Measurements from ENCODE around the gene GABBR2.

GABBR2 gene

GRCh38 chr9:98565152-98566135 lies 143.3 kb downstream of the GABBR2 start:
- DNase-seq: no peak

- no peak for DNase-seq
Measured at GRCh38 chr9:98564714-98565113, 144.0 kb downstream of the GABBR2 start.

- no peak for DNase-seq
Measured at GRCh38 chr9:98563988-98564387, 144.7 kb downstream of the GABBR2 start.

GRCh38 chr9:98563212-98563907 lies 145.4 kb downstream of the GABBR2 start:
- DNase-seq: no peak

- no peak for DNase-seq
Measured at GRCh38 chr9:98559561-98559960, 149.2 kb downstream of the GABBR2 start.

- DNase-seq: no peak
Measured at GRCh38 chr9:98558575-98558974, 150.2 kb downstream of the GABBR2 start.

GRCh38 chr9:98556511-98556910 lies 152.2 kb downstream of the GABBR2 start:
- DNase-seq: no peak

- no peak for DNase-seq
Measured at GRCh38 chr9:98555651-98556465, 152.9 kb downstream of the GABBR2 start.

- no peak for DNase-seq
Measured at GRCh38 chr9:98554752-98555151, 154.0 kb downstream of the GABBR2 start.

- no peak for DNase-seq
Measured at GRCh38 chr9:98552331-98552730, 156.4 kb downstream of the GABBR2 start.

GRCh38 chr9:98551511-98552286 lies 157.0 kb downstream of the GABBR2 start:
- DNase-seq: no peak

- DNase-seq: no peak
Measured at GRCh38 chr9:98550206-98550820, 158.4 kb downstream of the GABBR2 start.

GRCh38 chr9:98549401-98549800 lies 159.3 kb downstream of the GABBR2 start:
- DNase-seq: no peak

GRCh38 chr9:98547606-98548005 lies 161.1 kb downstream of the GABBR2 start:
- no peak for DNase-seq

- no peak for DNase-seq
Measured at GRCh38 chr9:98545021-98545420, 163.7 kb downstream of the GABBR2 start.

GRCh38 chr9:98541684-98542230 lies 167.0 kb downstream of the GABBR2 start:
- no peak for DNase-seq

- no peak for DNase-seq
Measured at GRCh38 chr9:98540476-98540875, 168.3 kb downstream of the GABBR2 start.

GRCh38 chr9:98539954-98540353 lies 168.8 kb downstream of the GABBR2 start:
- DNase-seq: no peak

GRCh38 chr9:98538626-98539031 lies 170.1 kb downstream of the GABBR2 start:
- DNase-seq: peak; percentile 93

GRCh38 chr9:98538203-98538602 lies 170.5 kb downstream of the GABBR2 start:
- DNase-seq: no peak

GRCh38 chr9:98536542-98537173 lies 172.1 kb downstream of the GABBR2 start:
- peak; percentile 48 for DNase-seq
